DOHH2 (cell line): Measurements from ENCODE around the gene MAP3K20.

Source experiments
- H3F3A ChIP-seq: fragments of 200-600 bp; sonication (generic), shearing (Covaris generic); 2 replicates; pipeline ENCODE4 v1.6.0; 2016; ENCODE audit warnings: antibody characterized with exemption, mild to moderate bottlenecking; ENCODE audit not compliant: control insufficient read depth, insufficient read depth
- H3K27ac ChIP-seq: fragments of 200-600 bp; sonication (generic); 2 replicates; pipeline ENCODE4 v1.5.1; 2014; ENCODE audit warnings: low read depth, mild to moderate bottlenecking, low read length, moderate library complexity
- H3K27me3 ChIP-seq: fragments of 200-600 bp; sonication (generic); 2 replicates; pipeline ENCODE4 v1.6.1; 2014; ENCODE audit warnings: mild to moderate bottlenecking, low read length, mixed read lengths; ENCODE audit not compliant: control insufficient read depth
- H3K36me3 ChIP-seq: fragments of 200-600 bp; sonication (generic); 2 replicates; pipeline ENCODE4 v1.6.1; 2014; ENCODE audit warnings: mild to moderate bottlenecking, low read length, moderate library complexity, mixed read lengths; ENCODE audit not compliant: control insufficient read depth
- H3K4me1 ChIP-seq: fragments of 200-600 bp; sonication (generic); 2 replicates; pipeline ENCODE4 v1.6.1; 2014; ENCODE audit warnings: mild to moderate bottlenecking, low read length, mixed read lengths; ENCODE audit not compliant: control insufficient read depth
- H3K4me2 ChIP-seq: fragments of 200-600 bp; sonication (generic); 2 replicates; pipeline ENCODE4 v1.6.0; 2014; ENCODE audit warnings: mild to moderate bottlenecking, low read length, moderate library complexity
- H3K4me3 ChIP-seq: fragments of 200-600 bp; sonication (generic); 2 replicates; pipeline ENCODE4 v1.5.1; 2014; ENCODE audit warnings: mild to moderate bottlenecking, low read length, mixed read lengths
- H3K79me2 ChIP-seq: fragments of 200-600 bp; sonication (generic); 2 replicates; pipeline ENCODE4 v1.6.1; 2014; ENCODE audit warnings: mild to moderate bottlenecking, low read length, mixed read lengths; ENCODE audit not compliant: control insufficient read depth
- H3K9me2 ChIP-seq: fragments of 200-600 bp; sonication (generic); replicated peaks from 2 replicates; pipeline ENCODE4 v1.6.1; 2014; ENCODE audit warnings: mild to moderate bottlenecking, low read length, mixed read lengths; ENCODE audit not compliant: control insufficient read depth
- H3K9me3 ChIP-seq: fragments of 200-600 bp; sonication (generic); 2 replicates; pipeline ENCODE4 v1.6.1; 2014; ENCODE audit warnings: antibody characterized with exemption, low read length, mixed read lengths; ENCODE audit not compliant: control insufficient read depth, insufficient read depth
- H4K20me1 ChIP-seq: fragments of 200-600 bp; sonication (generic); 2 replicates; pipeline ENCODE4 v1.6.0; 2014; ENCODE audit warnings: low read depth, mild to moderate bottlenecking, antibody characterized with exemption, low read length, moderate library complexity; ENCODE audit not compliant: control insufficient read depth, insufficient read depth
- CTCF ChIP-seq: fragments of 200-600 bp; sonication (generic); IDR thresholded peaks from one replicate; pipeline ENCODE4 v1.5.1; 2014; ENCODE audit warnings: antibody characterized with exemption, mild to moderate bottlenecking, low read depth, low read length; ENCODE audit not compliant: poor library complexity, severe bottlenecking
- EZH2phosphoT487 ChIP-seq: fragments of 200-600 bp; sonication (generic); IDR thresholded peaks from 2 replicates; pipeline ENCODE4 v1.6.1; 2017; ENCODE audit warnings: borderline replicate concordance, mild to moderate bottlenecking, antibody characterized with exemption, low read length, moderate library complexity, mixed read lengths

The MAP3K20 gene

GRCh38 chr2:173175222-173175621 lies 99.6 kb downstream of the MAP3K20 start:
- no peaks in the 10 kb centered on the region for H3F3A ChIP-seq
- no peak for TF ChIP-seq CTCF
- no peak for TF ChIP-seq EZH2phosphoT487
- H3K4me1 ChIP-seq = peaks cover 5% of the 10 kb centered on the region
- H3K27me3 ChIP-seq = no peaks in the 10 kb centered on the region
- no peaks in the 10 kb centered on the region for H3K9me3 ChIP-seq
- peaks cover 10% of the 10 kb centered on the region for H3K36me3 ChIP-seq
- no peak overlapping the region for H3K4me2 ChIP-seq
- no peak overlapping the region for H3K27ac ChIP-seq
- no peaks in the 10 kb centered on the region for H4K20me1 ChIP-seq
- H3K79me2 ChIP-seq = no peaks in the 10 kb centered on the region
- H3K9me2 ChIP-seq = no peaks in the 10 kb centered on the region
- H3K4me3 ChIP-seq = no peak overlapping the region

- Histone ChIP-seq H3K4me2 (no peak overlapping the region), H3K36me3 (peaks cover 13% of the 10 kb centered on the region), H4K20me1 (no peaks in the 10 kb centered on the region), H3K4me1 (0 out of 2 replicates have a peak, but pooled peaks cover 1% of the 10 kb centered on the region), H3K27me3 (no peaks in the 10 kb centered on the region), H3K4me3 (no peak overlapping the region), H3K9me2 (no peaks in the 10 kb centered on the region), H3K79me2 (no peaks in the 10 kb centered on the region), H3K27ac (no peak overlapping the region), H3F3A (no peaks in the 10 kb centered on the region), H3K9me3 (no peaks in the 10 kb centered on the region)
- TF ChIP-seq CTCF (no peak), EZH2phosphoT487 (no peak)
Measured at GRCh38 chr2:173181982-173182381, 106.3 kb downstream of the MAP3K20 start.

GRCh38 chr2:173184031-173185004 lies 108.7 kb downstream of the MAP3K20 start:
- no peaks in the 10 kb centered on the region for H4K20me1 ChIP-seq
- H3K36me3 ChIP-seq = peaks cover 32% of the 10 kb centered on the region

More at GRCh38 chr2:173184031-173185004, 108.7 kb downstream of the MAP3K20 start:
- H3F3A ChIP-seq = no peaks in the 10 kb centered on the region
- H3K4me3 ChIP-seq = no peak overlapping the region
- no peak overlapping the region for H3K27ac ChIP-seq
- no peaks in the 10 kb centered on the region for H3K27me3 ChIP-seq
- H3K9me3 ChIP-seq = no peaks in the 10 kb centered on the region
- peaks cover 12% of the 10 kb centered on the region for H3K4me1 ChIP-seq
- no peak overlapping the region for H3K4me2 ChIP-seq
- TF ChIP-seq CTCF (no peak), EZH2phosphoT487 (no peak)
- H3K79me2 ChIP-seq = no peaks in the 10 kb centered on the region
- no peaks in the 10 kb centered on the region for H3K9me2 ChIP-seq
